AG04449 (cell line): Measurements from ENCODE around the gene ZNF799.
"Not testable (repeated sequence)": the region's sequence is repeated elsewhere in the genome, so short reads cannot be mapped to it uniquely, and the experiment has no call there.

Source experiments
- CTCF ChIA-PET: fragments of 350-600 bp; formaldehyde crosslinking; extraction: SDS; loops from one replicate; lab custom pipeline; 2021; ENCODE audit warnings: antibody characterized with exemption; lab: Yijun Ruan, JAX
- POLR2A ChIA-PET: fragments of 400-600, 350-600 bp; formaldehyde crosslinking; extraction: SDS; loops from one replicate; lab custom pipeline; 2020; ENCODE audit warnings: antibody characterized with exemption, inconsistent platforms; lab: Yijun Ruan, JAX
- DNase-seq: peaks from one replicate; pipeline ENCODE4 v3.0.0-alpha.2; 2010; ENCODE audit warnings: low read depth, low spot score
- H3K4me3 ChIP-seq: 2 replicates; pipeline ENCODE4 v1.5.1; 2011; ENCODE audit warnings: low read depth, mild to moderate bottlenecking, control low read depth, low read length
- CTCF ChIP-seq: IDR thresholded peaks from one replicate; pipeline ENCODE4 v1.5.1; 2011; ENCODE audit warnings: mild to moderate bottlenecking, moderate library complexity, low read length, control low read depth, inconsistent platforms; ENCODE audit not compliant: insufficient read depth; ENCODE audit errors: missing control alignments

ZNF799 gene

GRCh38 chr19:12425888-12426274, 24.8 kb upstream of the ZNF799 start:
- ChIA-PET POLR2A (interaction anchor here (0.6 kb wide), 1 partner anchor 51 kb away, joined by 3 read pairs; no protein-coding TSS in a partner anchor), CTCF (no interaction called here)
- DNase-seq, result no peak
- no peak overlapping the region for H3K4me3 ChIP-seq
- TF ChIP-seq CTCF, result no peak

- no peak overlapping the region for H3K4me3 ChIP-seq
- POLR2A ChIA-PET, result interaction anchor here (0.6 kb wide), 1 partner anchor 51 kb away, joined by 3 read pairs; no protein-coding TSS in a partner anchor
- no peak for DNase-seq
- CTCF ChIA-PET, result no interaction called here
- TF ChIP-seq CTCF, result no peak
These were observed 24.3 kb upstream of the ZNF799 start for GRCh38 chr19:12425236-12425887.

GRCh38 chr19:12417273-12417672, 16.2 kb upstream of the ZNF799 start:
- POLR2A ChIA-PET, H3K4me3 ChIP-seq, CTCF ChIA-PET: not testable (repeated sequence)

GRCh38 chr19:12411893-12412292, 10.8 kb upstream of the ZNF799 start:
- no peak overlapping the region for H3K4me3 ChIP-seq
- no peak for DNase-seq
- CTCF ChIA-PET, result no interaction called here
- POLR2A ChIA-PET, result no interaction called here
- TF ChIP-seq CTCF, result no peak

More at GRCh38 chr19:12417273-12417672, 16.2 kb upstream of the ZNF799 start:
- DNase-seq, result not testable (repeated sequence)

GRCh38 chr19:12399901-12400632, 1.0 kb downstream of the ZNF799 start:
- POLR2A ChIA-PET, DNase-seq: not testable (repeated sequence)
- H3K4me3 ChIP-seq, result peak overlapping the region; percentile 80
- CTCF ChIA-PET, result interaction anchor here (1.1 kb wide), 1 partner anchor 34 kb away, joined by 3 read pairs; no protein-coding TSS in a partner anchor

GRCh38 chr19:12391148-12391547, 9.9 kb downstream of the ZNF799 start:
- DNase-seq, H3K4me3 ChIP-seq, POLR2A ChIA-PET, CTCF ChIA-PET: not testable (repeated sequence)

GRCh38 chr19:12386365-12386764, 14.7 kb downstream of the ZNF799 start:
- CTCF ChIA-PET, H3K4me3 ChIP-seq, DNase-seq, POLR2A ChIA-PET: not testable (repeated sequence)

- ChIA-PET CTCF (no interaction called here), POLR2A (no interaction called here)
- H3K4me3 ChIP-seq, result no peak overlapping the region
- TF ChIP-seq CTCF, result no peak
- no peak for DNase-seq
These were observed 20.7 kb downstream of the ZNF799 start for GRCh38 chr19:12380444-12380737.
